DOHH2 (cell line): ENCODE measurements around the gene SAMD1.

ENCODE experiments used
- EZH2phosphoT487 ChIP-seq: fragments of 200-600 bp; sonication (generic); IDR thresholded peaks from 2 replicates; pipeline ENCODE4 v1.6.1; 2017; ENCODE audit warnings: borderline replicate concordance, mild to moderate bottlenecking, antibody characterized with exemption, low read length, moderate library complexity, mixed read lengths
- TF ChIP-seq, protein P1 (sequence below): fragments of 200-600 bp; sonication (generic); IDR thresholded peaks from one replicate; pipeline ENCODE4 v1.5.1; 2014; ENCODE audit warnings: antibody characterized with exemption, mild to moderate bottlenecking, low read depth, low read length; ENCODE audit not compliant: poor library complexity, severe bottlenecking

DNA sequence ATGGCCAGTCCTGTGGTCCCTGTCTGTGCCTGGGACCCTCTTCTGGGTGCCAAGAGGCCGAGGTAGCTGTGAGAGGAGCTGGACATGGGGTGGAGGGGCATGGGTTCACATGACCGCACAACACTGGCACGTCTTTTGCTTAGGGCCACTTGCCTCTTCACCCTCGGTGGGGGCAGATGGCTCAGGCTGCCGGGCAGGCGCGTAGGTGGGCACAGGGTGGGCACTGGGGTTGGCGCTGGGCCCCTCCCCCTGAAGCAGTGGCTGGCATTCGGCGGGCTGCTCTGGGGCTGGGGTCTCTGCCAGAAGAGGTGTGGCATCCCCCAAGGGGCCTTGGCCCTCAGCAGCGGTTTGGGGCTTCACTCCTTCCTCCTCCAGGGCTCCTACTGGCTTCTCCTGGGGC, 37.1 kb downstream of the SAMD1 start:
- TF ChIP-seq, protein P1, sequence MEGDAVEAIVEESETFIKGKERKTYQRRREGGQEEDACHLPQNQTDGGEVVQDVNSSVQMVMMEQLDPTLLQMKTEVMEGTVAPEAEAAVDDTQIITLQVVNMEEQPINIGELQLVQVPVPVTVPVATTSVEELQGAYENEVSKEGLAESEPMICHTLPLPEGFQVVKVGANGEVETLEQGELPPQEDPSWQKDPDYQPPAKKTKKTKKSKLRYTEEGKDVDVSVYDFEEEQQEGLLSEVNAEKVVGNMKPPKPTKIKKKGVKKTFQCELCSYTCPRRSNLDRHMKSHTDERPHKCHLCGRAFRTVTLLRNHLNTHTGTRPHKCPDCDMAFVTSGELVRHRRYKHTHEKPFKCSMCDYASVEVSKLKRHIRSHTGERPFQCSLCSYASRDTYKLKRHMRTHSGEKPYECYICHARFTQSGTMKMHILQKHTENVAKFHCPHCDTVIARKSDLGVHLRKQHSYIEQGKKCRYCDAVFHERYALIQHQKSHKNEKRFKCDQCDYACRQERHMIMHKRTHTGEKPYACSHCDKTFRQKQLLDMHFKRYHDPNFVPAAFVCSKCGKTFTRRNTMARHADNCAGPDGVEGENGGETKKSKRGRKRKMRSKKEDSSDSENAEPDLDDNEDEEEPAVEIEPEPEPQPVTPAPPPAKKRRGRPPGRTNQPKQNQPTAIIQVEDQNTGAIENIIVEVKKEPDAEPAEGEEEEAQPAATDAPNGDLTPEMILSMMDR, result no peak
- no peak for TF ChIP-seq EZH2phosphoT487
